ENCODE measurements around the gene MRPL42.

MRPL42 gene

DNA sequence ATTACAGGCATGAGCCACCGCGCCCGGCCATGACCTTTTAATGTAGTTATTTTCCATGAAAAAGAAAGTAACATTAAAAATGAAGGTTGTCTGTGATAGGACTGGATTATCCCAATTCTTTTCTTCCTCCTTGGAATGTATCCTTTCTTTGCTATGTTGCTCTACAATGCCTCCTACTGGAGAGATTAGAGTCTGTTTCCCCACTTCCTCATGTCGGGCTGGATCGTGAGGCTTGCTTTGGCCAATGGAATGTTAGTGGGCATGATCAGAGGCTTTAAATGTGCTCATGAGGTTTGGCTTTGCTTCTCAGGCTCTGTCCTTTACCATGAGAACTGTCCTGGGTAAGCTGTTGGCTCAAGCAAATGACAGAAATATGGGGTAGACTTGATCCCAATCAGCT lies 70.5 kb downstream of the MRPL42 start:
- no peak for DNase-seq
- Mint-ChIP-seq H3K36me3 (ENCODE audit: low read depth) (no peaks in the 10 kb centered on the region), H3K27me3 (ENCODE audit: low read depth, poor library complexity) (peaks cover 10% of the 10 kb centered on the region), H3K4me1 (peaks cover 7% of the 10 kb centered on the region), H3K9me3 (no peaks in the 10 kb centered on the region), H3K4me3 (no peak overlapping the region), H3K27ac (no peak overlapping the region)
- TF ChIP-seq CTCF (IDR thresholded peaks at IDR 0.05), result no peak

DNA sequence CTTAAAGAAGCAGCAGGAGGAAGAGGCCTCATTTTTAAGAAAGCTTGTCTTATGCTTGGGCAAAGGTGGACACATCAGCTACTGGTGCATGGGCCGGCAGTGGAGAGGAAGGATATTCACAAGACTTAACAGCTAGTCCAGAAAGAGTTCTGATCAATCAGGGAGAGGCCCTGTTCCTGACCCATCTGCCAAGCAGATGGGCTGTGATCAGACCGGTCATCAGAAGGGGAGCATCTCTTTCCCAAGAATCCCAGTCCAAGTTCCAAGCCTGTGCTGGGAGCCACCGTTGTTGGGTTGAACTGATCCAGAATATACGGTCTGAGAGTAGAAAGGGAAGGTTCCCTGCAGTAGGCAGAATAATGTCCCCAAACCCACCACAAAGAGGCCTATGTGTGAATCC lies 72.5 kb downstream of the MRPL42 start:
- Mint-ChIP-seq H3K27ac (no peak overlapping the region), H3K4me1 (peaks cover 7% of the 10 kb centered on the region), H3K27me3 (ENCODE audit: low read depth, poor library complexity) (peaks cover 10% of the 10 kb centered on the region), H3K9me3 (no peaks in the 10 kb centered on the region), H3K36me3 (ENCODE audit: low read depth) (peaks cover 10% of the 10 kb centered on the region), H3K4me3 (no peak overlapping the region)
- no peak for DNase-seq
- TF ChIP-seq CTCF (IDR thresholded peaks at IDR 0.05), result no peak

DNA sequence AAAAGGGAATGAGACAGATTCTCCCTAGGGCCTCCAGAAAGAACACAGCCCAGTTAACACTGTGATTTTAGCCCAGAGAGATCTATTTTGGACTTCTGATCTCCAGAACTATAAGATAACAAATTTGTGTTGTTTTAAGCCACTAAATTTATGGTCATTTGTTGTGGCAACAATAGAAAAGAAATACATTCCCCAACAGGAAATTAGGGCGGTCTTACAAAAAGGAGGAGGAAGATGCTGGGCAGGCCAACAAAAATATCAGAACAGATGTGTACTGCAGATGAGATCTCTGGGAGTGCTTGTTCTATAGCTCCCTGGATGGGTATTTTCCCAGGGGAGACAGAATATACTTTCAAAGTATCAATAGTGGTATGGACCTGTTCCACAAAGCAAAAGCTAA lies 73.2 kb downstream of the MRPL42 start:
- no peak for TF ChIP-seq CTCF (IDR thresholded peaks at IDR 0.05)
- H3K4me1 Mint-ChIP-seq, result peaks cover 7% of the 10 kb centered on the region
- DNase-seq, result no peak
- H3K9me3 Mint-ChIP-seq, result no peaks in the 10 kb centered on the region
- H3K4me3 Mint-ChIP-seq, result no peak overlapping the region
- no peak overlapping the region for H3K27ac Mint-ChIP-seq
- peaks cover 10% of the 10 kb centered on the region for H3K27me3 Mint-ChIP-seq (ENCODE audit: low read depth, poor library complexity)
- H3K36me3 Mint-ChIP-seq (ENCODE audit: low read depth), result peaks cover 10% of the 10 kb centered on the region

DNA sequence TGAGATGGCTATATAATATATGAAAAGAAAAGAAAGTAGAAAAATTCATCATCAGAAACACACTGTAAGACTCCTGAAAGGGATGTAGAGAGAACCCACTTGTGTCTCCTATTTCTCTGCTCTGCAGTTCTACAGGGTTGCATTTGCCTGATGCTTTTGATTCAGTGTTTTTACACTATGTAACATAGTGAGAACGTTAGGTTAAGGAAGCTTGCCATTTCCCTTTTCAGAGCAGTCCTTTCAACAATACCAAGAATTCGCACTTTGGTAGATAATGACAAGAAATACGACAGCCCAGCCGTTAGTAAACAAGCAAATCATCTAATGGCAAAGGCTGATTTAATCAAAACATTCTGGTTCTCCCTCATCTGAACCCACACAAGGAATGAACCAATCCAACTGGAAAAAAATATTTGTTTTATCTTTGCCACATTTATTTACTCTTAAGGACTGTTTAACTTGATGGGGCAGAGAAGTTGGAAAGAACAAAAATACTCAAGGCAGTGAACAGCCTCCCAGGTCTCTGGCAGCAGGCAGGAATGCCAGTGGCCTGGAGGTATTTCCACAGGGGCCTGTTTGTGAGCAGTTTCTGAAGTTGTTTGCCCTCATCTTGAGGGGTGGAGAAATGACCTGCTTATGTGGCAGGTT lies 74.4 kb downstream of the MRPL42 start:
- H3K9me3 Mint-ChIP-seq, result no peaks in the 10 kb centered on the region
- no peak for DNase-seq
- no peak overlapping the region for H3K27ac Mint-ChIP-seq
- H3K36me3 Mint-ChIP-seq (ENCODE audit: low read depth), result peaks cover 10% of the 10 kb centered on the region
- peaks cover 6% of the 10 kb centered on the region for H3K27me3 Mint-ChIP-seq (ENCODE audit: low read depth, poor library complexity)
- TF ChIP-seq CTCF (IDR thresholded peaks at IDR 0.05), result no peak
- no peak overlapping the region for H3K4me3 Mint-ChIP-seq
- H3K4me1 Mint-ChIP-seq, result peaks cover 7% of the 10 kb centered on the region

GRCh38 chr12:93547778-93548177 lies 80.5 kb downstream of the MRPL42 start:
- H3K27ac Mint-ChIP-seq, result no peak overlapping the region
- TF ChIP-seq CTCF (IDR thresholded peaks at IDR 0.05), result no peak
- no peak overlapping the region for H3K4me3 Mint-ChIP-seq
- H3K27me3 Mint-ChIP-seq (ENCODE audit: low read depth, poor library complexity), result no peaks in the 10 kb centered on the region
- H3K4me1 Mint-ChIP-seq, result peaks cover 8% of the 10 kb centered on the region
- H3K36me3 Mint-ChIP-seq (ENCODE audit: low read depth), result peaks cover 18% of the 10 kb centered on the region
- no peaks in the 10 kb centered on the region for H3K9me3 Mint-ChIP-seq
- no peak for DNase-seq

- Mint-ChIP-seq H3K9me3 (no peaks in the 10 kb centered on the region), H3K27me3 (ENCODE audit: low read depth, poor library complexity) (no peaks in the 10 kb centered on the region), H3K4me1 (peaks cover 8% of the 10 kb centered on the region), H3K36me3 (ENCODE audit: low read depth) (peaks cover 17% of the 10 kb centered on the region), H3K4me3 (no peak overlapping the region), H3K27ac (no peak overlapping the region)
- TF ChIP-seq CTCF (IDR thresholded peaks at IDR 0.05), result no peak
- no peak for DNase-seq
Observed at GRCh38 chr12:93549174-93549573, 81.9 kb downstream of the MRPL42 start.
